GM12878 (cell line): ENCODE data around the gene SLC17A7. TPM values are rescaled to one million over a fixed set of nuclear protein-coding genes. Genes with fewer than 3 reads are reported as not detected.

ENCODE experiments used
- BCL3 ChIP-seq: IDR thresholded peaks from 2 replicates; pipeline ENCODE4 v1.6.1; 2011; ENCODE audit warnings: borderline replicate concordance, low read depth, mild to moderate bottlenecking, moderate library complexity, low read length; ENCODE audit not compliant: insufficient read depth, poor library complexity, severe bottlenecking
- CEBPB ChIP-seq, 2 experiments: fragments of 150-350 bp in 1 of 2; IDR thresholded peaks; 2 replicates each; pipeline ENCODE4 v1.6.1; 2012 to 2014; ENCODE audit warnings: low read depth in 2 of 2, low read length in 2 of 2, borderline replicate concordance in 1 of 2, inconsistent platforms in 1 of 2
- CEBPZ ChIP-seq: fragments of 150-350 bp; IDR thresholded peaks from 2 replicates; pipeline ENCODE4 v1.6.1; 2016; ENCODE audit warnings: low read depth, low read length
- GABPA ChIP-seq: IDR thresholded peaks from 2 replicates; pipeline ENCODE4 v1.6.1; 2014; ENCODE audit warnings: antibody characterized with exemption, low read depth, mild to moderate bottlenecking, inconsistent platforms
- HSF1 ChIP-seq: fragments of 150-350 bp; IDR thresholded peaks from 2 replicates; pipeline ENCODE4 v1.6.1; 2014; ENCODE audit warnings: mild to moderate bottlenecking, low read depth, low read length
- IKZF2 ChIP-seq, 2 experiments: fragments of 450-650 bp; IDR thresholded peaks; 2 replicates each; pipeline ENCODE4 v1.6.1; 2017; ENCODE audit warnings: mild to moderate bottlenecking in 2 of 2, moderate library complexity in 2 of 2
- IRF4 ChIP-seq: IDR thresholded peaks from 2 replicates; pipeline ENCODE4 v1.6.1; 2011; ENCODE audit warnings: low read depth, low read length
- JUNB ChIP-seq: IDR thresholded peaks from 2 replicates; pipeline ENCODE4 v1.6.1; 2016; ENCODE audit warnings: antibody characterized with exemption, mild to moderate bottlenecking
- KDM1A ChIP-seq: fragments of 200-600 bp; sonication (generic); IDR thresholded peaks from 2 replicates; pipeline ENCODE4 v1.6.1; 2016; ENCODE audit warnings: borderline replicate concordance
- MEF2A ChIP-seq: IDR thresholded peaks from 2 replicates; pipeline ENCODE4 v1.6.1; 2011; ENCODE audit warnings: low read depth, mild to moderate bottlenecking, low read length, moderate library complexity; ENCODE audit not compliant: insufficient read depth
- MXI1 ChIP-seq: fragments of 150-350 bp; IDR thresholded peaks from 2 replicates; pipeline ENCODE4 v1.6.1; 2011; ENCODE audit warnings: low read depth, mild to moderate bottlenecking, inconsistent platforms, low read length, improper control_type of control experiment
- MYC ChIP-seq: IDR thresholded peaks from 2 replicates; pipeline ENCODE4 v1.6.1; 2011; ENCODE audit warnings: mild to moderate bottlenecking, low read length, moderate library complexity, inconsistent platforms; ENCODE audit not compliant: insufficient read depth, insufficient replicate concordance, insufficient read length, severe bottlenecking
- PML ChIP-seq: IDR thresholded peaks from 2 replicates; pipeline ENCODE4 v1.6.1; 2012; ENCODE audit warnings: low read length, inconsistent platforms
- RFX5 ChIP-seq: IDR thresholded peaks from 2 replicates; pipeline ENCODE4 v1.6.1; 2011; ENCODE audit warnings: low read depth, low read length, improper control_type of control experiment
- SMC3 ChIP-seq: IDR thresholded peaks from 2 replicates; pipeline ENCODE4 v1.6.1; 2011; ENCODE audit warnings: low read length, improper control_type of control experiment, borderline replicate concordance
- SP1 ChIP-seq: IDR thresholded peaks from one replicate; pipeline ENCODE4 v1.6.1; 2011; ENCODE audit warnings: low read depth, low read length
- STAT3 ChIP-seq: IDR thresholded peaks from 2 replicates; pipeline ENCODE4 v1.6.1; 2011; ENCODE audit warnings: low read depth, low read length, improper control_type of control experiment
- SUZ12 ChIP-seq: fragments of 200-600 bp; sonication (generic); IDR thresholded peaks from one replicate; pipeline ENCODE4 v1.6.1; 2018; ENCODE audit warnings: antibody characterized with exemption, mild to moderate bottlenecking; ENCODE audit not compliant: unreplicated experiment
- ZNF274 ChIP-seq: IDR thresholded peaks from one replicate; pipeline ENCODE4 v1.8.0; 2011; ENCODE audit not compliant: insufficient read length, insufficient read depth
- ZNF622 ChIP-seq: fragments of 450-650 bp; IDR thresholded peaks from 2 replicates; pipeline ENCODE4 v1.6.1; 2017; ENCODE audit warnings: mild to moderate bottlenecking, inconsistent platforms
- polyA plus RNA-seq, 11 experiments: library from polyadenylated mRNA; depleted of rRNA in 4 of 11; unstranded in 6 of 11; stranded (reverse) in 5 of 11; fragments of >200 nt; fragmentation: Nextera tagmentation in 4 of 11; fragmentation: Illumina TruSeq in 1 of 11; extraction: Ambion mirVana in 4 of 11; extraction: Trizol in 1 of 11; gene quantifications; 1 replicate in 1 of 11; 2 replicates in 10 of 11; pipeline versions ENCODE4 v1.2.1 to v1.2.3, GENCODE V29; 2011 to 2016; ENCODE audit warnings: inconsistent platforms in 2 of 11, missing spikeins in 2 of 11, low read depth in 1 of 11
- total RNA-seq, 4 experiments: library from RNA; depleted of rRNA in 3 of 4; stranded (reverse); fragments of >200 nt in 3 of 4; fragmentation: Illumina TruSeq in 1 of 4; extraction: Trizol in 1 of 4; gene quantifications; 2 replicates each; pipeline versions ENCODE4 v1.2.1 to v1.2.3, GENCODE V29; 2013 to 2021
- TF ChIP-seq, protein P1 (sequence below): IDR thresholded peaks from 2 replicates; pipeline ENCODE4 v1.6.1; 2012; ENCODE audit warnings: mild to moderate bottlenecking, low read depth, low read length

The SLC17A7 gene
- total and polyA plus RNA-seq, 10 of the 15 experiments (the other 5 are each of a cell fraction or from before 2014, with no cell fraction given): 0.03 to 0.24 (median 0.06) TPM; not detected in 6

- TF ChIP-seq, protein P1, sequence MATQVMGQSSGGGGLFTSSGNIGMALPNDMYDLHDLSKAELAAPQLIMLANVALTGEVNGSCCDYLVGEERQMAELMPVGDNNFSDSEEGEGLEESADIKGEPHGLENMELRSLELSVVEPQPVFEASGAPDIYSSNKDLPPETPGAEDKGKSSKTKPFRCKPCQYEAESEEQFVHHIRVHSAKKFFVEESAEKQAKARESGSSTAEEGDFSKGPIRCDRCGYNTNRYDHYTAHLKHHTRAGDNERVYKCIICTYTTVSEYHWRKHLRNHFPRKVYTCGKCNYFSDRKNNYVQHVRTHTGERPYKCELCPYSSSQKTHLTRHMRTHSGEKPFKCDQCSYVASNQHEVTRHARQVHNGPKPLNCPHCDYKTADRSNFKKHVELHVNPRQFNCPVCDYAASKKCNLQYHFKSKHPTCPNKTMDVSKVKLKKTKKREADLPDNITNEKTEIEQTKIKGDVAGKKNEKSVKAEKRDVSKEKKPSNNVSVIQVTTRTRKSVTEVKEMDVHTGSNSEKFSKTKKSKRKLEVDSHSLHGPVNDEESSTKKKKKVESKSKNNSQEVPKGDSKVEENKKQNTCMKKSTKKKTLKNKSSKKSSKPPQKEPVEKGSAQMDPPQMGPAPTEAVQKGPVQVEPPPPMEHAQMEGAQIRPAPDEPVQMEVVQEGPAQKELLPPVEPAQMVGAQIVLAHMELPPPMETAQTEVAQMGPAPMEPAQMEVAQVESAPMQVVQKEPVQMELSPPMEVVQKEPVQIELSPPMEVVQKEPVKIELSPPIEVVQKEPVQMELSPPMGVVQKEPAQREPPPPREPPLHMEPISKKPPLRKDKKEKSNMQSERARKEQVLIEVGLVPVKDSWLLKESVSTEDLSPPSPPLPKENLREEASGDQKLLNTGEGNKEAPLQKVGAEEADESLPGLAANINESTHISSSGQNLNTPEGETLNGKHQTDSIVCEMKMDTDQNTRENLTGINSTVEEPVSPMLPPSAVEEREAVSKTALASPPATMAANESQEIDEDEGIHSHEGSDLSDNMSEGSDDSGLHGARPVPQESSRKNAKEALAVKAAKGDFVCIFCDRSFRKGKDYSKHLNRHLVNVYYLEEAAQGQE: no peak
- no peak for TF ChIP-seq CEBPB (IDR thresholded peaks at IDR 0.05; ENCODE audit: borderline replicate concordance in 1 of 2, low read depth in 2 of 2, low read length in 2 of 2)
- TF ChIP-seq ZNF622: no peak
- no peak for TF ChIP-seq CEBPZ
- TF ChIP-seq IRF4: peak; percentile 69; the same call in 1 of the 2 replicates
- TF ChIP-seq SP1: peak; percentile 63
- TF ChIP-seq RFX5: no peak
- TF ChIP-seq STAT3: no peak
- TF ChIP-seq PML: no peak
- no peak for TF ChIP-seq BCL3
- peak; percentile 22 for TF ChIP-seq MXI1
- peak; percentile 16 for TF ChIP-seq MYC
- TF ChIP-seq KDM1A: no peak
- no peak for TF ChIP-seq HSF1
- peak; percentile 65 to 73; a peak in 2 of 4 replicates for TF ChIP-seq IKZF2 (IDR thresholded peaks at IDR 0.05)
- TF ChIP-seq MEF2A: no peak
- TF ChIP-seq SUZ12: no peak
- TF ChIP-seq ZNF274: no peak
- TF ChIP-seq SMC3: peak; percentile 88
- TF ChIP-seq JUNB: no peak
- TF ChIP-seq GABPA: no peak
These were observed 2.2 kb upstream of the SLC17A7 start (continued) for GRCh38 chr19:49443366-49444099.
